ENCODE data around the gene CNTN2.

The CNTN2 gene

DNA sequence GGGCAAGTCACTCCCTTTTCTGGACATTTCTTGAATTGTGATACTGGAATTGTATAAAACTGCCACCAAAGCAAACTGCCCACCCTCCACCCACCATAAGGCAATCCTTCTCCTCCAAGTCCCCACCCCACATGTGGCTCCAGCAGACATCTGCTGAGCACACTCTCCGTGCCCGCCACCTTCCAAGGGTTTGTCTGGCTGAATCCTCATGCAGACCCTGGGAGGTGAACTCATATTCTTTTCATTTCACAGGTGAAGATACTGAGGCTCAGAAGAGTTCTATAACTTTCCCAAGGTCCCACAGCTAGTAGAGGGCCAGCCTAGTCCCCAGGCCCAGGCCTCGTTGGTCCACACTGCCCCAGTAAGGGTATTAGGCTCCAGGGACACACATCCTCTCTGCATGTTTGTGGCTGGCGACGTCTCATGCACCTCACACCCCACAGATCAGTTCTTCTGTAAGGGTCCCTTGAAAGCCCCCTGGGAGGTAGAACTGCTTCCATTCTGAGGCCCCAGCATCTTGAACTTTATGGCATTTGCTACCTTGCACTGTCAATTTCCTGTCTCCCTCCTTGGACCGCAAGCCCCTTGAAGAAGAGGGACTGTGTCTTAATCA, 14.1 kb downstream of the CNTN2 start:
- no peak for DNase-seq

DNA sequence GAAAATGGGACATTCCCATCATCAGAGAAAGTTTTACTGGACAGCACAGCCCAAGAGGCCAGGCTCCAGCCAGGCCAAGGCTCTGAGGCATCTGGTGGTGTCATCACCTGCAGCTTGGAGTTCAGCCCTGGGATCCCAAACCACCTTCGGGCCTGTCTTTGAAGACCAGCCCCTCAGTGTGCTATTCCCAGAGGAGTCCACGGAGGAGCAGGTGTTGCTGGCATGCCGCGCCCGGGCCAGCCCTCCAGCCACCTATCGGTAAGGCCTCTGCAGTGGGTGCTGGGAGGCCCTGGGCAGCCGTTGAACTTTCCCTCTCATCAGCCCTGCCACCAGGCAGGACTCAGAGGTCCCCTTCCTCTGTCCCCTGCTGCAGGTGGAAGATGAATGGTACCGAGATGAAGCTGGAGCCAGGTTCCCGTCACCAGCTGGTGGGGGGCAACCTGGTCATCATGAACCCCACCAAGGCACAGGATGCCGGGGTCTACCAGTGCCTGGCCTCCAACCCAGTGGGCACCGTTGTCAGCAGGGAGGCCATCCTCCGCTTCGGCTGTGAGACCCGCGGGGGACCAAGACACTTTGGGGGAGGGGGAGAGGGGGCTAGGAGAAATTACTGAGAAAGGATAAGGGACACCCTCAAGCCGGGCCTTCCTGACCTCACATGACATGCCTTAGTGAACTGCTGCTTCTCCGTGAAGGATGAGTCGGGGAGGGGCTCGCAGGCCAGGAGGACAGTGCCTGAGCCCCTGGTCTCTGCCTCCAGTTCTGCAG, 15.0 kb downstream of the CNTN2 start:
- no peak for DNase-seq

DNA sequence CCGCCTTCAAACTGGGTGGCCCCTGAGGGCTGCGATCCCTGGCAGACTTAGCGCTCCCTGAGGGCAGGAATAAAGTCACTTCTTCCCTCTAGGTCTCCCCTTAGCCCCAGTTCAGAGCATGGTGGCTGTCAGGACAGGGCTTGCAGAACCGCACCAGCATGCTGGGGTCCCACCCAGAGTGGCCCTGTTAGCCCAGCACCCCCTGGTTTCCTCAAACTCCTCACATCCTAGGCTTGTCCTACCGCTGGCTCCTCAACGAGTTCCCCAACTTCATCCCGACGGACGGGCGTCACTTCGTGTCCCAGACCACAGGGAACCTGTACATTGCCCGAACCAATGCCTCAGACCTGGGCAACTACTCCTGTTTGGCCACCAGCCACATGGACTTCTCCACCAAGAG, 15.8 kb downstream of the CNTN2 start:
- no peak for DNase-seq

DNA sequence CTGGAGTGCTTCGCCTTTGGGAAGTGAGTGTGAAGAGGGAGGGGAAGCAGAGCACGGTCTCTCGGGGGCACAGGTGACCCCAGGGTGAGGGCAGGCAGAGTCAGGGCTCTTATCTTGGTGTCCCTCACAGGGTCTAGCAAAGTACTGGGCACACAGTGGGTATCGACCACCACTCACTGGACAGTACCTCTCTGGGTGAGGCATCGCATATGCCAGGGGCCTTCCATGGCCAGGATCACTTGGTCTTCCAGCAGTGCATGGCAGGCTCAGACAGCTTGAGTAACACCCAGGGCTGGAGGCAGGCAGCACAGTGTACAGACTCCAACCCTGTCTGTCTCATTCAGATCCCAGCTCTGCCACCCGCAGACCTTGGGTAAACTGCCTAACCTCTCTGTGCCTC, 16.6 kb downstream of the CNTN2 start:
- DNase-seq = no peak

DNA sequence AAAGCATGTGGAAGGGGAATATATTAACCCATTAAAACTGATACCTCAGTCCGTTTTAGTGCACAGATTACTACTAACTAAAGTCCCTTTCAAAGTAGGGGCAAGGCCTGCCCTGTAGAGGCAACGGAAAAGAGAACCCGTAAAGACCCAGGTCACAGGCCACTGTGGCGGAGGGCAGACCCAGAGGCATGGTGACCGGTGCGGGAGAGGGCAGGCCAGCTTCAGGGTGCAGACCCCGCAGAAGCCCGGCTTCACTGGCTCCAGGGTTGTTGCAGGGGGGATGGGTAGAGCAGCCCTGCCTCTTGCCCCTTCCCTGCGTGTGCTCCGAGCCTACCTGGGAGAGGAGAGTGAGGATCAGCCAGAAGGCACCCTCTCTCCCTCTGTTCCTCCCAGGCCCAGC, 17.7 kb downstream of the CNTN2 start:
- no peak for DNase-seq

DNA sequence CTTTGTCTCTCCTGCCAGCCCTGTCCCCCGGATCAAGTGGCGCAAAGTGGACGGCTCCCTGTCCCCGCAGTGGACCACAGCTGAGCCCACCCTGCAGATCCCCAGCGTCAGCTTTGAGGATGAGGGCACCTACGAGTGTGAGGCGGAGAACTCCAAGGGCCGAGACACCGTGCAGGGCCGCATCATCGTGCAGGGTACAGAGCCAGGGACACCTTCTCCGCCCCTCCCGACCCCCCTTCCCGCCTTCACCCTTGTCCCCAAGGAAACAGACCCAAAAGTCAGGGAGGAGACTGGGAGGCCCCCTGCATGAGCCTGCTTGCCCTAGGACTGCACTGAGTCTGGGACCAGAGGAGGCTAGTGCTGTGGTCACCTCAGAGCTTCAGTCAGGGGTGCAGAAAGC, 18.2 kb downstream of the CNTN2 start:
- DNase-seq = no peak

DNA sequence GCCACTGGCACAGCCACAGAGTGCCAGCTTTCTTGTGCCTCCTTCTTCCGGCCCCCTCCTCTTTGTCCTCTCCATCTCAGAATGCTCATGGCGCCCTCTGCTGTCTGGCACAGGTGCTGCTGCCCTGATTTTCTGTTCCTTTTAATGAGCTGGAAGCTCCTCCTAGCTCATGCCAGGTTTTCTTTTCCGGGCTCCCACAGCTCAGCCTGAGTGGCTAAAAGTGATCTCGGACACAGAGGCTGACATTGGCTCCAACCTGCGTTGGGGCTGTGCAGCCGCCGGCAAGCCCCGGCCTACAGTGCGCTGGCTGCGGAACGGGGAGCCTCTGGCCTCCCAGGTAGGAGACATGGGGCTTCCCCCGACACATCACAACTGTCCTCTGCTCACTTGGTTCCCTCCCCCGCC, 18.7 kb downstream of the CNTN2 start:
- no peak for DNase-seq

DNA sequence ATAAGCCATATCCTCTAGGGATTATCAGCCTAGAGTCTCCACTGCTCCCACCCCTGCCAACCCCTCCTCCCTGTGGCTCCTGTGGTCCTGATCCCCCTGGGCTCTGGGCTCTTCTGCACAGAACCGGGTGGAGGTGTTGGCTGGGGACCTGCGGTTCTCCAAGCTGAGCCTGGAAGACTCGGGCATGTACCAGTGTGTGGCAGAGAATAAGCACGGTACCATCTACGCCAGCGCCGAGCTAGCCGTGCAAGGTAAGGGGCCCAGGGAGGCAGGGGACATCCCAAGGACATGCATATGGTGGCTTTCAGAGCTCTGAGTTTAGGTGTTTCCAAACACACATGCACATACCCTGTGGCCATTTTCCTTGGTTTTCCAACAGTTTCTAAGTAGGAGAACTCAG, 19.3 kb downstream of the CNTN2 start:
- no peak for DNase-seq

DNA sequence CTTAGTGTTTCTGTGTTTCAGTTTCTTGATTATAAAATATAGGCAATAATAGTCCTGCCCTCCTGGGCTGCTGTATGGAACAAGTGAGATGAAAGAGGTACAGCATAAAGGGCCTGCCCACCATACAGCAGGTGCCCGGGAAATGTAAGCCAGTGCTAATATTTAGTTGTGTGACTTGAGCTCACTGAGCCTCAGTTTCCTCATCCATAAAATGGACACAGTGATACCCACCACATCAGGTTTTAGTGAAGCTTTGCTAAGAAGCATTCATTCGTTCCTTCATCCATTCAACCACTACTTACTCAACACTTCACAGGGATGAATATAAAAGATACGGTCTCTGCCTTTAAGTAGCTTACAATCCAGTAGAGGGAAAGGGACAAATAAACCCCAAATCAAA, 19.9 kb downstream of the CNTN2 start:
- no peak for DNase-seq

DNA sequence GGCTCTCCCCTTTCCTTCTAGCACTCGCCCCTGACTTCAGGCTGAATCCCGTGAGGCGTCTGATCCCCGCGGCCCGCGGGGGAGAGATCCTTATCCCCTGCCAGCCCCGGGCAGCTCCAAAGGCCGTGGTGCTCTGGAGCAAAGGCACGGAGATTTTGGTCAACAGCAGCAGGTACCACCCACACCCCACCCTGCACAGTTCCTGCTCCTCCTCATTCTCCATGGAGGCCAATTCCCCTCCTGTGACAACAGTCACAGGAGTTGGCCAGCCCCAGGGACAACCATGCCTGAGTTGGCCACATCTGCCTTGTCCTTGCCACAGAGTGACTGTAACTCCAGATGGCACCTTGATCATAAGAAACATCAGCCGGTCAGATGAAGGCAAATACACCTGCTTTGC, 21.3 kb downstream of the CNTN2 start:
- no peak for DNase-seq

DNA sequence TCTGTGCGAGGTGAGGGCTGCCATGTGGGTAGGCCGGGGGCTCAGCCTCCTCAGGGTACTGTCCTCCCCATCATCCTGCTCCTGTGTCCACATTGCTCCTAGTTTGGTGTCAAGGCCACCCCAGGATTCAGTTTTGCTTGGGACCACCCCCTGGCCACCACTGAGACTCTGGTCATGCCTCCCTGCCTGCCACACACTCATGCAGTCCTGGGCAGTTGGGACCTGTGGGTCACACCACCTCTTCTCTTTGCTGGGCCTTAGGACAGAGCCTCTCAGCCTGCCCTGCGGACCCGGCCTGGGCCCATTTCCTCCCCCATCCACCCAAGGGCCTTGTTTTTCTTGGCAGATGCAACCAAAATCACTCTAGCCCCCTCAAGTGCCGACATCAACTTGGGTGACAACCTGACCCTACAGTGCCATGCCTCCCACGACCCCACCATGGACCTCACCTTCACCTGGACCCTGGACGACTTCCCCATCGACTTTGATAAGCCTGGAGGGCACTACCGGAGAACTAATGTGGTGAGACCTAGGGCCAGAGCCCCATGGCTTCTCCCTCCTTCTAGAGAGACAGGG, 21.8 kb downstream of the CNTN2 start:
- no peak for DNase-seq

DNA sequence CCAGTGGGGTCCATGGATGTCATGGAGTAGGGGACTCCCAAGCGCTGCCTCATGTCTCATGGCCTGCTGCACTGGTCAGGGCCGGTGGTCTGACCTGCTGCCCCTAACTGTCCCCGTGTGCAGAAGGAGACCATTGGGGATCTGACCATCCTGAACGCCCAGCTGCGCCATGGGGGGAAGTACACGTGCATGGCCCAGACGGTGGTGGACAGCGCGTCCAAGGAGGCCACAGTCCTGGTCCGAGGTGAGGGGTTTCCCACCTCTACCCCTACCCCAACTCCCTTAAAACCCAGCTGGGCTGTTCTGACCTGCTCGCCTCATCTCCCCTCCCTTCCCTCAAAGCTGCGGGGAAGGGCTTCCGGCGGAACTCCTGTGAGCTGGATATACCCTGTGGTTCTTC, 22.7 kb downstream of the CNTN2 start:
- DNase-seq = no peak

DNA sequence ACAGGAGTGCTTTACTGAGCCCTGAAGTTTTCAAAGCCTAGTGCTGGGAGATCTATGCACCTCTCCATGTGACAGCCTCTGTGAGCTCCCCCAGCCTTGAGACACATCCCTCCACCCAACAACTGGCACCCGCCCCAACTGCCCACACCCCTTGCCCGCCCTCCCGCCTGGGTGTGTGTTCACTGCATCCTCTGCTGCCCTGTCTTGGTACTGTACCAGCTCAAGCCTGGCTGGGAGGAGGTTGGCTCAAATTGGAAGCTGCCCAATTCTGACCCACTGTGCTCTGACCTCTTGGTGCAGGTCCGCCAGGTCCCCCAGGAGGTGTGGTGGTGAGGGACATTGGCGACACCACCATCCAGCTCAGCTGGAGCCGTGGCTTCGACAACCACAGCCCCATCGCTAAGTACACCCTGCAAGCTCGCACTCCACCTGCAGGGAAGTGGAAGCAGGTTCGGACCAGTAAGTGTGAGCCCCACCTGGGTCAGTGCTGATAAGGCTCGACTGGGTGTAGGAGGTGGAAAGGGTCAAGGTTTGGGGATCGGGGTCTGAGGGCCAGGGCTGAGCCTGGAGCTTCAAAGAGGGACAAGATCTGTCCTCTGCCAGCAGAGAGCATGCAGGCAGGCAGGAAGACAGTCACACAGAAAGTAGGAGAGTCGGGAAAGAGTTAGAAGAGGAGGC, 23.3 kb downstream of the CNTN2 start:
- no peak for DNase-seq

DNA sequence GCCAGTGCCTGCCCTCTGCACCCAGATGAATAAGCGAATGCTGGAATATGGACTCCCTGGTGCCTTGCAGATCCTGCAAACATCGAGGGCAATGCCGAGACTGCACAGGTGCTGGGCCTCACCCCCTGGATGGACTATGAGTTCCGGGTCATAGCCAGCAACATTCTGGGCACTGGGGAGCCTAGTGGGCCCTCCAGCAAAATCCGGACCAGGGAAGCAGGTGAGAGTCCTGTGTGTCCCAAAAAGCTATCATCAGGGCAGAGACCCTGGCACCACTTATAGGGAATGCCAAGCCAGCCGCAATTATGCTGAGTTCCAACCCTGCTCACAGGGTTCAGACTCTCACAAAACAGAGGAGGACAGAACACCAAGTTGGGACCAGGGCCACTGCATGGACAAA, 24.0 kb downstream of the CNTN2 start:
- no peak for DNase-seq

DNA sequence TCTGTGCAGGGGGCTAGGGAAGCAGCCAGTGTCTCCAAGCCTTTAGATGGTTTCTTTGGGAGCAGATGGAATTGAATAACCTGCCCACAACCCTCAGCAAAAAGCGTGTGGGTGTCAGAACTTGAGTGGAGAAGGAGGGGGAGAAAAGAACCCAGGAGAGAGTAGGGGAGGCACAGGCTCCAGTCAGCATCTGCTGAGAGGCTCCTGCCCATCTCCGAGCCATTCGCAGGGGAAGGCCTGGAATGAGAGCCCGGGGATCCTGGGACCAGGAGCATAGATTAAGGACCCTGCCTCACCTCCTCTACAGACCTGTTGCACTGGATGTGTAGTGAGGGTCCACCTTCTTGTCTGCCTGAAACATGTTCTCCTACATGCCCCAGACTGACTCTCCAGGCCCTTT, 25.0 kb downstream of the CNTN2 start:
- no peak for DNase-seq

DNA sequence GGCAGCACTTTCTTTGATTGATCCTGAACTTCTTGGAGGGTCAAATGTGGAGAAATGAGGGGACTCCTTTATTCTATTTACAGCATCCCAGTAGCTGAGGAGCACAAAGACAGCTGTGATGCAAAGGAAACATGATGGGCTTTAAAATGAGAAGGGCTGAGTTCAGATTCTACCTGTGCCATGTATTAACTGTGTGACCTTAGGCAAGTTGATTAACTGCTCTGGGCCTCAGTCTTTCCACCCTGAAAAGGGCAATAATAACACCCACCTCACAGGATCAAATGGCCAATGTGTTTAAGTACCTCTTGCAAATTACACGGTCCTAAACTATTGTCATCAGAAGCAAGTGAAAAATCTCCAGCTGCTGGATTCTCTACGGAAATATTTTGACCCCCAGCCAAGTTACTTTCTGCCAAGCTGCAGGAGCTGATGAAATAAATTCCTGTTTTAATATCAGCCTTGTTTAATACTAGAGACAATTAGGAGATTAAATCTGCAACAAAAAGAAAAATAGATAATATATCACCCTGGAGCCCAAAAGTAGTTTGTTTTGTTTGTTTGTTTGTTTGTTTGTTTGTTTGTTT, 25.5 kb downstream of the CNTN2 start:
- no peak for DNase-seq

DNA sequence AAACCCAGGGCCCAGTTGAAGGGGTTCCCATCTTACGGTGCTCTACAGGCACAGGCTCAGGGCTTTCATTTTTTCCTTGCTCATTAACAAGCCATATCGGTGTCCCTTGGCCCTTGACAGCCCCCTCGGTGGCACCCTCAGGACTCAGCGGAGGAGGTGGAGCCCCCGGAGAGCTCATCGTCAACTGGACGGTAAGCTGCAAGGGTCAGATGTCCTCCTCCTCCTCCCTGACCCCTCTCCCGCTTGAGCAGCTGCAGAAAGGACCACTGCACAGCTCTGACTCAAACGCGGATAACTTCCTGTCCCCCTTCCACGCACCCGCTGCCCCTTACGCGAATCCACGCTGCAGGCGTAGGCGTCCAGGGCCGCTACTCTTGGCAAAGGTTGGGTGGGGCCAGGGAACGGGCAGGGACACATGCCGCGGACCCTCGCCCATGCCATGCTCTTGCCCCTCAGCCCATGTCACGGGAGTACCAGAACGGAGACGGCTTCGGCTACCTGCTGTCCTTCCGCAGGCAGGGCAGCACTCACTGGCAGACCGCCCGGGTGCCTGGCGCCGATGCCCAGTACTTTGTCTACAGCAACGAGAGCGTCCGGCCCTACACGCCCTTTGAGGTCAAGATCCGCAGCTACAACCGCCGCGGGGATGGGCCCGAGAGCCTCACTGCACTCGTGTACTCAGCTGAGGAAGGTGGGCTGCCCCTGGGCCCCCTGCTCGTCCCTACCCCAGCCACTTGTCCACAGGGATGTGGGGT, 26.5 kb downstream of the CNTN2 start:
- no peak for DNase-seq

DNA sequence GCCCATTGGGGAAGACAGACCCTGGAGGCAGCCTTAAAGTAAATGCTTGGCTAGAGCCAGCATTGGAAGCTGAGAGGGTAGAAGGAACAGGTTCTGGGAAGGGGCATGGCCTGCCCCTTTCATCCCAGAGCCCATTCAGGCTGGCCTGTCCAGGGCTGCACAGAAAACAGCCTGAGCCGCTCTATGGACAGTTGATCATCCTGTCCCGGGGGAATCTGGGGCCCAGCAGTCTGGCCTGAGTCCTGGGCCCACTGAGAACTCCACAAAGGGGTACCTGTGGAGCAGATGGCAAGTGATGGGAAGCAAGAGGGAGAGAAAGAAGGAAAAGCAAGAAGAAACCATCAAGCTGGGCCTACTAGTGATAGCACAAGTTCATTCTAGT, 28.0 kb downstream of the CNTN2 start:
- no peak for DNase-seq

DNA sequence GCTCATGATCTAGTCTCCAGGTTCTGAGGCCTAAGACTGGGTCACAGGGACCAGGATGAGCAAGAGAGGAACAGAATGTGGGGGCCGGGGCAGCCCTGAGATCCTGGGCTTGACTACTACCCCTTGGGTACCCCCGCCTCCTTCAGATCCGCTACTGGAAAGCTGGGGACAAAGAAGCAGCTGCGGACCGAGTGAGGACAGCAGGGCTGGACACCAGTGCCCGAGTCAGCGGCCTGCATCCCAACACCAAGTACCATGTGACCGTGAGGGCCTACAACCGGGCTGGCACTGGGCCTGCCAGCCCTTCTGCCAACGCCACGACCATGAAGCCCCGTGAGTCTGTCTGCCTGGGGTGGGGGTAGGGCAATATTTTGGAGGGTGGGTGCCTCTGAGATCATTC, 28.8 kb downstream of the CNTN2 start:
- no peak for DNase-seq

DNA sequence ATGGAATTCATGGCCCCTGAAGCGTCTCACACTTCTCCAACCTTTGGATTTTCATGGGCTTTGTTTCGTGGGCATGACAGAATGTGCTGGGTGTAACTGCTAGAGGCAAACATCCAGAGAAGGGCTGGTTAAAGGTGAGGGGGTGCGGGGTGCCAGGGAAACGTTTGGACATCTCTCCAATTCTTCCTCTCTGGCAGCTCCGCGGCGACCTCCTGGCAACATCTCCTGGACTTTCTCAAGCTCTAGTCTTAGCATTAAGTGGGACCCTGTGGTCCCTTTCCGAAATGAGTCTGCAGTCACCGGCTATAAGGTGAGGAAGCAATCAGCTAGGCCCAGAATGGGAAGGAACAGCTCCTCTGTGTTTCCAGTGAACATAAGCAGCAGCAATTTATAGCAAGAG, 29.3 kb downstream of the CNTN2 start:
- no peak for DNase-seq

DNA sequence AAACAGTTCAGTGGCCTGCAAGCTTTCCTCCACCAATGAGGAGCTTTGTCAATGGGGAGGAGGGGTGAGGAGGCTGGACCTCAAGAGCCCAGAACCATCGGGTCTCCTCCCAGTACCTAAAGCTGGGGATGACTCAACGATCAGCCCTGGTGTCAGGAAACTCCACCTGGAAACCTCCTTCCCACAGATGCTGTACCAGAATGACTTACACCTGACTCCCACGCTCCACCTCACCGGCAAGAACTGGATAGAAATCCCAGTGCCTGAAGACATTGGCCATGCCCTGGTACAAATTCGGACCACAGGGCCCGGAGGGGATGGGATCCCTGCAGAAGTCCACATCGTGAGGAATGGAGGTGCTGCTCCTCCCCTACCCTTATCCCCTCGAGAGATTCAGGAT, 29.9 kb downstream of the CNTN2 start:
- no peak for DNase-seq

DNA sequence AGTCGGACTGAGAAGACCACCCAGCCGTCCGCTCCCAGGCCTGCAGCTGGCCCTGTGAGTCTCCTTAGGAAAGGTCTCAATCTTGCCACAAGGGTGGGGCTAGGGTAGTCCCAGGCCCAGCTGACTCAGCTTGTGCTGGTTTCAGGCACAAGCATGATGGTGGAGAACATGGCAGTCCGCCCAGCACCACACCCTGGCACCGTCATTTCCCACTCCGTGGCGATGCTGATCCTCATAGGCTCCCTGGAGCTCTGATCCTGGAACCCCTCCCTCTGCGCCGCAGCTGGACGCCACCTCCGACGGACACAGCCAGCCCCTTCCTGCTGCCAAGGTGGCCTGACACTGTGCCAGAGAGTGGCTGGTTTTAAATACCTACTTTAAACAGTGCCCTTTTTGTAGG, 30.5 kb downstream of the CNTN2 start:
- no peak for DNase-seq

DNA sequence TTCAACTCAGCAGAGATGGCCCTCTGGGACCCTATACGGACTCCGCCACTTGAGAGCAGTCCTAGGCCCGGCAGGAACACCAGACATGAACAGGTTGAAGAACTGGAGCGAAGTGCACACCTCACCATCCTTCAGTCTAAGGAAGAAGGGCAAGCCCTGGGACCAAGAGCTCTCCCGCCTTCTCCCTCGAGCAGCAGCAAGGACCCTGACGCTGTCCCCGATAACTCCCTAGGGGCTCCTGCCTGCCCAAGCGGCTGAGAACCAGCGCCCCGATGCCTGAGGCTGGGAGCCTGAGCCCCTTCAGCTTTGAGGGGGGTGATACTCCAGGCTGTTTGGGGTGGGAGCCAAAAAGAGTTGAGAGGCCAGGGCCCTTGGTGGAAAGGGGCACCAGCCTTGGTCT, 31.1 kb downstream of the CNTN2 start:
- no peak for DNase-seq
